ENCODE results near the gene LRRIQ4.

DNA sequence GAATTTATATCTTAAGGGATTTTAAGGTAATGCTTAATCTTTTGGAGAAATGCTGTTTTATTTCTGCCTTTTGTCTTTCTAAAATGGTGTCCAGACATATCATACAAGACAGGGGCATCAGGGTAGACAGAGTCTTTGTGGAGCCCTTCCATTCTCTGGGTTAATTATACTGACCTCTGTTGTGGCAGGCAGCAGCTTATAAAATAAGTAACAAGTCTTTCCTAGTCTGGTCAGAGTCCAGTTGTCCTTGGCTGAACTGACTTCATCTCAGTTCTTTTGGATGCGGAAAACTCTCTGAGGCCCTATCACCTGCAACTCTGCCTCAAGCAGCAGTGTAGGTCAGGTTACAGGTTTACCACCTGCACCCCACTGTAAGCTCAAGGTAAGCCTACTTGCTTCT lies 20.3 kb upstream of the LRRIQ4 start:
- TF ChIP-seq CTCF (IDR thresholded peaks at IDR 0.05; ENCODE audit: borderline replicate concordance, extremely low read depth, low read length, poor library complexity, severe bottlenecking) (no peak), EZH2 (IDR thresholded peaks at IDR 0.05; ENCODE audit: borderline replicate concordance, low read depth, low read length, severe bottlenecking) (no peak)

Measured in DND-41 (cell line).